Naive thymus-derived CD4-positive, alpha-beta T cell (primary cell): ENCODE measurements around the gene FTCD. TPM values are rescaled to one million over a fixed set of nuclear protein-coding genes. Genes with fewer than 3 reads are reported as not detected.

Source experiments
- ATAC-seq: fragments of 150-1000 bp; cut with Tn5 transposase; 2 replicates; pipeline ENCODE4 v1.10.0; 2021; ENCODE audit warnings: mild to moderate bottlenecking, moderate library complexity
- CTCF ChIA-PET: fragments of 350-600 bp; sonication (Branson Sonifier 250); formaldehyde crosslinking; loops from one replicate; lab custom pipeline; 2021; ENCODE audit warnings: antibody characterized with exemption; lab: Charles Lee
- POLR2A ChIA-PET: fragments of 350-600 bp; sonication (Branson Sonifier 250); formaldehyde crosslinking; loops from one replicate; lab custom pipeline; 2021; ENCODE audit warnings: antibody characterized with exemption, inconsistent platforms; lab: Charles Lee
- DNase-seq, 9 donors: peaks; one replicate each; pipeline versions ENCODE4 v3.0.0 to v3.0.0-alpha.2; 2020 to 2022; ENCODE audit warnings: mixed read lengths in 1 of 9
- H3K27ac ChIP-seq: one replicate; pipeline ENCODE4 v1.7.0; 2013; ENCODE audit warnings: mild to moderate bottlenecking, low read depth, low read length, moderate library complexity
- H3K27me3 ChIP-seq, 2 donors: one replicate each; pipeline ENCODE4 v1.7.0; 2013; ENCODE audit warnings: low read length in 2 of 2, mild to moderate bottlenecking in 2 of 2, moderate library complexity in 2 of 2; ENCODE audit not compliant: control insufficient read depth in 2 of 2, insufficient read depth in 2 of 2
- H3K36me3 ChIP-seq, 3 experiments: 1 replicate in 2 of 3; 2 replicates in 1 of 3; pipeline ENCODE4 v1.7.0; 2013; ENCODE audit warnings: low read length in 3 of 3, mild to moderate bottlenecking in 3 of 3, moderate library complexity in 1 of 3; ENCODE audit not compliant: insufficient read depth in 3 of 3, control insufficient read depth in 2 of 3
- H3K4me1 ChIP-seq, 2 donors: one replicate each; pipeline ENCODE4 v1.7.0; 2013; ENCODE audit warnings: low read length in 2 of 2, mild to moderate bottlenecking in 2 of 2, moderate library complexity in 1 of 2; ENCODE audit not compliant: control insufficient read depth in 2 of 2, insufficient read depth in 2 of 2
- H3K4me3 ChIP-seq: 2 replicates; pipeline ENCODE4 v1.7.0; 2013; ENCODE audit warnings: mild to moderate bottlenecking, low read length
- H3K9me3 ChIP-seq, 3 experiments: 1 replicate in 2 of 3; 2 replicates in 1 of 3; pipeline ENCODE4 v1.7.0; 2013; ENCODE audit warnings: low read length in 3 of 3; ENCODE audit not compliant: control insufficient read depth in 2 of 3
- H3K27ac Mint-ChIP-seq, 9 donors: one replicate each; pipeline ENCODE4 v1.8.0; 2020 to 2022; ENCODE audit warnings: mixed read lengths in 9 of 9, mild to moderate bottlenecking in 8 of 9, moderate library complexity in 5 of 9, inconsistent platforms in 2 of 9
- H3K27me3 Mint-ChIP-seq, 5 donors: one replicate each; pipeline ENCODE4 v1.8.0; 2021 to 2022; ENCODE audit warnings: mixed read lengths in 5 of 5, mild to moderate bottlenecking in 1 of 5
- H3K36me3 Mint-ChIP-seq, 5 donors: one replicate each; pipeline ENCODE4 v1.8.0; 2020 to 2022; ENCODE audit warnings: mixed read lengths in 5 of 5, mild to moderate bottlenecking in 3 of 5, inconsistent platforms in 1 of 5
- H3K4me1 Mint-ChIP-seq, 7 donors: one replicate each; pipeline ENCODE4 v1.8.0; 2020 to 2022; ENCODE audit warnings: mixed read lengths in 7 of 7, mild to moderate bottlenecking in 3 of 7, inconsistent platforms in 1 of 7
- H3K4me3 Mint-ChIP-seq, 10 donors: one replicate each; pipeline ENCODE4 v1.8.0; 2020 to 2022; ENCODE audit warnings: mild to moderate bottlenecking in 10 of 10, mixed read lengths in 10 of 10, moderate library complexity in 6 of 10, inconsistent platforms in 2 of 10
- H3K9me3 Mint-ChIP-seq, 11 donors: one replicate each; pipeline ENCODE4 v1.8.0; 2020 to 2022; ENCODE audit warnings: mixed read lengths in 11 of 11, mild to moderate bottlenecking in 4 of 11, inconsistent platforms in 1 of 11, moderate library complexity in 1 of 11
- intact Hi-C, 2 donors: fragments of 100-400 bp; cut with micrococcal nuclease; formaldehyde crosslinking; loops; one replicate each; pipeline ENCODE4 v1.15.1; 2023
- polyA plus RNA-seq, 2 donors: library from polyadenylated mRNA; unstranded; fragments of 300-500 nt; fragmentation: Illumina TruSeq; gene quantifications; one replicate each; pipeline ENCODE4 v1.2.3, GENCODE V29; 2021
- total RNA-seq, 6 experiments: library from RNA in 5 of 6; stranded (reverse) in 5 of 6; gene quantifications; 1 replicate in 5 of 6; 2 replicates in 1 of 6; pipeline ENCODE4 v1.2.3 and lab custom pipeline; 2021 to 2026

FTCD gene
- total and polyA plus RNA-seq, 7 experiments from 2014 or later = 0.29 to 5.7 (median 2.0) TPM; not detected in 2

DNA sequence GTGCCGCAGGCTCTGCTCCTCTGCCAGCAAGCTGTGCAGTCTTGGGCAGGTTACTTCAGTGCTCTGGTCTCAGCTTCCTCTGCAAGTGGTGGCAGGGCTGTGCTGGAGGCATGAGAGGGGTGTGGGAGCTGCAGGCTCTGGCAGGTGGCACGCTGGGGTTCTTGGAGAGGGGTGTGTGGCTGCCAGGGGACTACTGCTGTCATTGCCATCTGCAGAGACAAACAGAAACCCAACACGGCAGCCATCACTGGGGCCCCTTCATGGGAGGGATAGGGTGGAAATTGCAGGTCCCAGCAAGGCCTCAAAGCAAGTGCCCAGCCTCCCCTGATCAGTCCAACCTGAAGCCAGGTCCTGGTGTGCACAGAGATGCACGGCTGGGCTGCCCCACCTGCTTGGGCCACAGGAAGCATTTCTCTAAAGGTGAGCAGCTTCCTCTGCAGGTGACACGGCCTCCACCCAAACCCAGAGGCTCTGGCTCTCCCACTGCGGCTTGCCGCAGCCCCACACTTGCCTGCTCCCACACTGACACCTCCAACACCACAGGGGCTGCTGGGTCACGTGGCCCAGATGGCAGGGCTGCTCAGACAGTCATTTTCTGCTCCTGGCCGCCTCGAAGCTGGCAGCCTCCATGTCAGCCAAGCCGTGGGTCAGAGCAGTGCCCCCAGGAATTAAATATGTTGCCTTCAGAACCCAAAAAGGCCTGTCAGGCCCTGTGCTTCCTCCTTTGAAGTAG lies 61.5 kb downstream of the FTCD start:
- Histone ChIP-seq H3K9me3 (no peaks in the 10 kb centered on the region), H3K27me3 (no peaks in the 10 kb centered on the region), H3K36me3 (no peaks in the 10 kb centered on the region), H3K27ac (no peak overlapping the region), H3K4me3 (no peak overlapping the region), H3K4me1 (peaks cover 0 to 19% of the 10 kb centered on the region in 2 donors)
- Mint-ChIP-seq H3K27ac (peak overlapping the region in 2 of 9 donors; percentile 21 to 41), H3K4me3 (no peak overlapping the region), H3K9me3 (peaks cover 0 to 14% (median 4%) of the 10 kb centered on the region in 11 donors), H3K36me3 (peaks cover 0 to 1% (median 0%) of the 10 kb centered on the region in 5 donors), H3K27me3 (peaks cover 0 to 3% (median 0%) of the 10 kb centered on the region in 5 donors), H3K4me1 (peaks cover 0 to 6% (median 5%) of the 10 kb centered on the region in 7 donors)
- DNase-seq (peak in 2 of 9 donors; percentile 4 to 15), ATAC-seq (no peak)
- intact Hi-C loops = loop anchor here in 1 of 2 donors (10.0 kb wide), 1 partner anchor 119 kb away; no protein-coding TSS in a partner anchor
- POLR2A ChIA-PET = no interaction called here
- CTCF ChIA-PET = no interaction called here

DNA sequence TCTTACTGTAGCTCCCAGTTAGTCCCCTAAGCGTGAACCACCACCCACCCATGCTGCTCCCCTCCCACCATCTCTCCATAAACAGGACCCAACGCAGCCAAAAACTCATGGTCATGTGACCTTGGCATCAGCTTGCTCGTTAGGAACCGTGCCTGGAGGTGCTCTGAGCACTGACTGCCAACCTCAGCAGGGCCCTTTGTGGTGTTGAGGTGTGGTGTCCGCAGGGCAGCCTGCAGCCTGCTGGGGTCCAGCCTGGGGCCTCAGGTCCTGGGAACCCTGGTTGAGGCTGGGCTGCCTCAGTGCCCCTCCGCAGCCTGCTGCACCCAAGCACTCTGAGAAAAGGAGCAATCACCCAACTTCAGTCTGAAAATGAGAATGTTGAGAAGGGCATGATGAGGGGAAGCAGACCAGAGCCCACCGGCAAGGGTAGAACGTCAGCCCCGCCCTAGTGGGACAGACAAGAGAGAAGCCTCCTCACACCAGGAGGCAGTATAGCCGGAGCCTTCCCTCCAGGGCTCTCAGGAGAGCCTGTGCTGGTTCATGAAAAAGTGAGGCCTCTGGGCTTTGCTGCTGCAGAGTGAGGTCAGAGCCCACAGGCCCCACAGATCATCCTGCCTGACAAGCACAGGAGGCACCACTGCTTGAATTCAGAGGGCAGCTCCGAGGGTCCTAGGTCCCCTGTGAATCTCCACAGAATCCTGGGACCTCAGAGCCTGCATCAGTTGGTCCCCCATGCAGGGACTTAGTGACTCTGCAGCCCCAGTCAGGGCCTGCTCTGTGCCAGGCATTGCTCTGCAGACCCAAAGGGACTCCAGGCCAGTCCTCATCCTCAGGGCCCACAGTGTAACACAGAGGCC lies 62.3 kb downstream of the FTCD start:
- H3K27me3 ChIP-seq = no peaks in the 10 kb centered on the region
- CTCF ChIA-PET = no interaction called here
- peak in 2 of 9 donors; percentile 3 to 8 for DNase-seq
- H3K4me3 Mint-ChIP-seq = no peak overlapping the region
- H3K4me1 Mint-ChIP-seq = peaks cover 0 to 6% (median 5%) of the 10 kb centered on the region in 7 donors
- H3K27ac ChIP-seq = no peak overlapping the region
- ATAC-seq = no peak
- H3K36me3 Mint-ChIP-seq = peaks cover 0 to 7% (median 1%) of the 10 kb centered on the region in 5 donors
- H3K4me3 ChIP-seq = no peak overlapping the region
- H3K27me3 Mint-ChIP-seq = peaks cover 0 to 3% (median 0%) of the 10 kb centered on the region in 5 donors
- POLR2A ChIA-PET = no interaction called here
- H3K36me3 ChIP-seq = no peaks in the 10 kb centered on the region
- H3K9me3 ChIP-seq = no peaks in the 10 kb centered on the region
- H3K4me1 ChIP-seq = peaks cover 0 to 19% of the 10 kb centered on the region in 2 donors
- H3K9me3 Mint-ChIP-seq = peaks cover 4 to 22% (median 11%) of the 10 kb centered on the region in 11 donors
- no peak overlapping the region for H3K27ac Mint-ChIP-seq
- intact Hi-C loops = loop anchor here in 1 of 2 donors (10.0 kb wide), 1 partner anchor 118 kb away; no protein-coding TSS in a partner anchor

DNA sequence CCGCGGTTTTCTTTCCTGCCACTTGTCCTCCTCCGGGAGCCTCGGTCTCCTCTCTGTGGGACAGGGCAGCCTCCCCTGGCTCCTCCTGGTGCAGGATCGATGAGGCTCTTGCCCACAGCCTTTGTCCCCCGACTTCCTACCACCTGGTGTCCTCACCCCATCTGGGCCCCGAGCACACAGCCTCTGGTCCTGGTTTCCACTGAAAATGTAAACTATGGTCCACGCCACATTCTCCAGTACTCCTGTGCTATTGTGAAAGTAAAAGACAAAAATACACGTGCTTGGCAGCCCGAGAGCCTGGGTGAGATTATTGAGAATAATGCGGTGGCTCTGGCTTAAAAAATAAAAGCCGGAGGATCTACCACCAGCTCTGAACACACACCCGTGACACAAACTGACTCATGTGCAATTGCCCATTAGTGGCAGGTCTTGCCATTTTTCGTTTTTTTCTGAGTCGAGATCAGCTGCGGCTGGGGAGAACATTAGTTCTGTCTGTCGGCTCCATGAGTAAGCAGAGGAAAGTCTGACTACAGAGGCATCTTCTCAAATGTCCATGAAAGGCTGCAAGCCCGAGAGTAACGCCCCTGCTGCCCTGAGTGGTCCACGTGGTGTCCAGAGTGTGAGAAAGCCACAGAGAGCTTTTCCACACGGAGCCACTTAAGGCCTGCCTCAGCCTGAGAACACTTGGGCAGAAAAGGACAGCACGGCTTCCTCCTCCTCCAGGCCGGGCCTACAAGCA lies 63.2 kb downstream of the FTCD start:
- ATAC-seq = no peak
- H3K27ac ChIP-seq = no peak overlapping the region
- no peak overlapping the region for H3K27ac Mint-ChIP-seq
- no peak overlapping the region for H3K4me3 ChIP-seq
- POLR2A ChIA-PET = no interaction called here
- peaks cover 0 to 3% (median 0%) of the 10 kb centered on the region in 5 donors for H3K27me3 Mint-ChIP-seq
- CTCF ChIA-PET = no interaction called here
- H3K9me3 Mint-ChIP-seq = peaks cover 4 to 28% (median 15%) of the 10 kb centered on the region in 11 donors
- intact Hi-C loops = loop anchor here in 1 of 2 donors (10.0 kb wide), 1 partner anchor 117 kb away; no protein-coding TSS in a partner anchor
- H3K36me3 Mint-ChIP-seq = peaks cover 0 to 7% (median 1%) of the 10 kb centered on the region in 5 donors
- H3K4me1 ChIP-seq = peaks cover 0 to 19% of the 10 kb centered on the region in 2 donors
- H3K27me3 ChIP-seq = no peaks in the 10 kb centered on the region
- peak in 2 of 9 donors; percentile 4 to 10 for DNase-seq
- H3K4me3 Mint-ChIP-seq = no peak overlapping the region
- peaks cover 0 to 6% (median 5%) of the 10 kb centered on the region in 7 donors for H3K4me1 Mint-ChIP-seq
- no peaks in the 10 kb centered on the region for H3K36me3 ChIP-seq
- no peaks in the 10 kb centered on the region for H3K9me3 ChIP-seq

DNA sequence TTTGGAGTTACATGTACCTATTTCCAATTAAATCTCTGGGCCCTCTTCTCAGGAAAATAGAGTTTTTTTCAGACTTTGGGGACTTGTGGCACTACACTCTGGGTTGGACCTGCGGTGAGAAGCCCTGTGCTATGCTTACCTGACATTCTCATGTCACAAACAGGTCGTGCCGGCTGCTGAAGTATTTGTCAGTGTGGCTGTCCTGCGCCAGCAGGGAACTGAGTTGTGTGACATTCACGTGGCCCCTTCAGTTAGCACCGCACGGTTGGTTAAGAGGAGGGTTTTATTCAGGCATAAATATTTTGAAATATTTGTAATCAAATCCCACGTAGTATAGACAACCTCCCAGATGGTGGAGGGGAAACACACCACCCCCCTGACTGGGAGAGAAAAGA lies 63.8 kb downstream of the FTCD start:
- intact Hi-C loops = loop anchor here in 1 of 2 donors (10.0 kb wide), 1 partner anchor 117 kb away; no protein-coding TSS in a partner anchor
- CTCF ChIA-PET = no interaction called here
- POLR2A ChIA-PET = no interaction called here

DNA sequence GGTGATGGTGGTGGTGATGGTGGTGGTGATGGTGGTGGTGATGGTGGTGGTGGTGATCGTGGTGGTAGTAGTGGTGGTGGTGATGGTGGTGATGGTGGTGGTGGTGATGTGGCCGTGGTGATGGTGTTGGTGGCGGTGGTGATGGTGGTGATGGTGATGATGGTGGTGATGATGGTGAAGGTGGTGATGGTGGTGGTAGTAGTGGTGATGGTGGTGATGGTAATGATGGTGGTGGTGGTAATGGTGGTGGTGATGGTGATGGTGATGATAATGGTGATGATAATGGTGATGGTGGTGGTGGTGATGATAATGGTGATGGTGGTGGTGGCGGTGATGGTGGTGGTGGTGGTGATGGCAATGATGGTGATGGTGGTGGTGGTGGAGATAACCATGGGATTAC lies 64.3 kb downstream of the FTCD start:
- Mint-ChIP-seq H3K4me1 (peaks cover 0 to 4% (median 0%) of the 10 kb centered on the region in 7 donors), H3K4me3 (no peak overlapping the region), H3K36me3 (peaks cover 0 to 7% (median 1%) of the 10 kb centered on the region in 5 donors), H3K27ac (no peak overlapping the region), H3K9me3 (peaks cover 7 to 34% (median 19%) of the 10 kb centered on the region in 11 donors), H3K27me3 (no peaks in the 10 kb centered on the region)
- Histone ChIP-seq H3K4me3 (no peak overlapping the region), H3K36me3 (no peaks in the 10 kb centered on the region), H3K4me1 (peaks cover 0 to 19% of the 10 kb centered on the region in 2 donors), H3K27me3 (no peaks in the 10 kb centered on the region), H3K9me3 (no peaks in the 10 kb centered on the region), H3K27ac (no peak overlapping the region)
- CTCF ChIA-PET = no interaction called here
- intact Hi-C loops = loop anchor here in 1 of 2 donors (10.0 kb wide), 1 partner anchor 116 kb away; no protein-coding TSS in a partner anchor
- DNase-seq (no peak), ATAC-seq (no peak)
- POLR2A ChIA-PET = no interaction called here

More for the DNA sequence above, 63.8 kb downstream of the FTCD start:
- Mint-ChIP-seq H3K36me3 (peaks cover 0 to 7% (median 1%) of the 10 kb centered on the region in 5 donors), H3K27ac (no peak overlapping the region), H3K27me3 (no peaks in the 10 kb centered on the region), H3K9me3 (peaks cover 7 to 33% (median 18%) of the 10 kb centered on the region in 11 donors), H3K4me3 (no peak overlapping the region), H3K4me1 (peaks cover 0 to 4% (median 0%) of the 10 kb centered on the region in 7 donors)
- Histone ChIP-seq H3K9me3 (no peaks in the 10 kb centered on the region), H3K36me3 (no peaks in the 10 kb centered on the region), H3K27me3 (no peaks in the 10 kb centered on the region), H3K4me3 (no peak overlapping the region), H3K4me1 (peaks cover 0 to 19% of the 10 kb centered on the region in 2 donors), H3K27ac (no peak overlapping the region)
- ATAC-seq (no peak), DNase-seq (no peak)

DNA sequence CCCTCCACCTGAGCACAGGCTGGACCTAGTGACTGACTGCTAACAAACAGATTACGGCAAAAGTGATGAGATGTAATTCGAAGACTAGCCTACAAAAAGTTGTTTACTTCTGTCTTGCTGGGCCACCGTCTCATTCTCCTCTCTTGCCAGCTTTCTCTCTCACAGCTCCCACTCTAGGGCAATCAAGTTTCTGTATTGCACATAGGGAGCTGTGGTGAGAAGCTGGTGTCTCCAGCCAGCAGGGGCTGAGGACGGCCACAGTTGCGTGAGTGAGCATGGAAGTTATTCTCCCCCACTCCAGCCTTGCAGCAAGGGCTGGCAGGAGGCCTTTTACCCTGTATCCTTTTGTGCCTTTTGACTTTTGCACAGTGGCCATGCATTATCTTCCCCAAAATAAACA lies 66.1 kb downstream of the FTCD start:
- peaks cover 0 to 4% (median 0%) of the 10 kb centered on the region in 7 donors for H3K4me1 Mint-ChIP-seq

More for the DNA sequence above, 66.1 kb downstream of the FTCD start:
- H3K9me3 Mint-ChIP-seq = peaks cover 7 to 38% (median 19%) of the 10 kb centered on the region in 11 donors
- H3K27ac Mint-ChIP-seq = no peak overlapping the region
- no peaks in the 10 kb centered on the region for H3K9me3 ChIP-seq
- intact Hi-C loops = no loop called here
- H3K36me3 ChIP-seq = no peaks in the 10 kb centered on the region
- no peak overlapping the region for H3K4me3 ChIP-seq
- no peaks in the 10 kb centered on the region for H3K27me3 Mint-ChIP-seq
- no peak overlapping the region for H3K4me3 Mint-ChIP-seq
- DNase-seq (no peak), ATAC-seq (no peak)
- ChIA-PET CTCF (no interaction called here), POLR2A (no interaction called here)
- peaks cover 0 to 13% of the 10 kb centered on the region in 2 donors for H3K4me1 ChIP-seq
- H3K27ac ChIP-seq = no peak overlapping the region
- H3K27me3 ChIP-seq = no peaks in the 10 kb centered on the region
- H3K36me3 Mint-ChIP-seq = peaks cover 0 to 7% (median 1%) of the 10 kb centered on the region in 5 donors
